ENCODE results near the gene FN1.
"Not testable (repeated sequence)": the region's sequence is repeated elsewhere in the genome, so short reads cannot be mapped to it uniquely, and the experiment has no call there.

The FN1 gene

DNA sequence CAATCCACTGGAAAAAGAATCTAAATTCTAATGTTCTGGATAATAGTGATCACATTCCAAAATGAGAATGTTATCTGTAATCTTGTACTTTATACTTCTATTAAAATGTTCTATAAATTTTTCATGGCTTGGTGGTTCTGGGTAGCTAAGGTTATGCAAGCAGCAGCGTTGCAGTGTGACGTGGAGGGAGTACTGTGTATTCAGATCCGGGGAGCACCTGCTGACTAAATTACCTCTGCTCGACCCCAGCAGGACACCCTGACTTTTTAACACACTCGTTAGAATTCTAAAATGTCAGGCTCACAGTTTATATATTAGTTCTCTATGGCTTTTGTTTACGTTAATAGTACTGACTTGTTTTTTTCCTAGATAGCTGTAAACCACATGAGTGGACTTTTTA is 111.1 kb downstream of the FN1 start:
- no peak for DNase-seq

- no peak for DNase-seq
These were observed 115.2 kb downstream of the FN1 start for GRCh38 chr2:215320679-215321078.

- DNase-seq, result no peak
These were observed 115.8 kb downstream of the FN1 start for GRCh38 chr2:215320102-215320501.

GRCh38 chr2:215319500-215319899 is 116.4 kb downstream of the FN1 start:
- no peak for DNase-seq

DNA sequence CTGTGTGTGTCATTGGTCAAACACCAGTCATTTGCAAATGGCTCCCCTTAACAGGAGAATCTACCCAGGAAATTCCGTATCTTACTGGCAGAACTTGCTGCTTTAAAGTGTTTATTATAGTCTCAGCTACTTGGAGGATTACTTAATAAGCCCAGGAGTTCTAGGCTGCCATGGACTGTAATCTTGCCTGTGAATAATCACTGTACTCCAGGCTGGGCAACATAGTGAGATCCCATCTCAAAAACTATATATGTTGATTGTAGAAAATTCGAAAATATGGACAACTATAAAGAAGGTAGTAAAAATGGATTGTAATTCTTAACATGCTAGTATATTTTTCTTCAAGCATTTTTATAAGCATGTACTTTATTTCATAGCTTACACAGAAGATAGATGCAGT is 119.5 kb downstream of the FN1 start:
- DNase-seq, result no peak

DNA sequence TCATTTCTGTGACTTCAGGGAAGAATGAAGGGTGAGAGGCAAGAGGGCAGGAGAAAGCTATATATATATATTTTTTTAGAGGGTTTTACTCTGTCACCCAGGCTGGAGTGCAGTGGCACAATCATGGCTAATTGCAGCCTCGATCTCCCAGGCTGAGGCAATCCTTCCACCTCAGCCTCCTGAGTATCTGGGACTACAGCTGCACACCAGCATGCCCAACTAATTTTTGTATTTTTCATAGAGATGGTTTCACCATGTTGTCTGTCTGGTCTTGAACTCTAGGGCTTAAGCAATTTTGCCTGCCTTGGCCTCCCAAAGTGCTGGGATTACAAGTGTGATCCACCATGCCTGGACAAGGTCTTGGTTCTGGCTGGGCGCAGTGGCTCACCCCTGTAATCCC is 120.6 kb downstream of the FN1 start:
- DNase-seq, result no peak

- DNase-seq, result no peak
These were observed 121.0 kb downstream of the FN1 start for GRCh38 chr2:215314896-215315295.

DNA sequence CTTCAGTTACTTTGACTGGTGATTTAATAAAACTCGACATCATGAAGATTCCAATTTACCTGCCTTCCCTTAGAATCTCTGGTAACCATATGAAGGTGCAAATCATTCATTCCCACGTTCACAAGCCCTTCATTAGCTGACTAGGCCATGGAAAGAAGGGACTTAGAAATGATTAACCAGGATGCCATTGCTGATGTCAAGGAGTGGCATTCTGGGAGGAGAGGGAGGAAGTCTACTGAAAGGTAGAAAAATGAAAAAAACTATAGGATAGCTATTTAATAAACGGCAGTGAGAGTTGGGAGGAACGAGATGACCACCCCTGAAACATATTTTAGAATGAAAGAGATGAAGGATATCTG is 122.6 kb downstream of the FN1 start:
- no peak for DNase-seq

- peak; percentile 92 for DNase-seq
These were observed 124.1 kb downstream of the FN1 start, which contains the start of gene ATIC for GRCh38 chr2:215311625-215312396. Gene ATIC, plus strand, starts transcription at chr2:215312059. Its CDS starts 84 bp downstream, at chr2:215312143.

DNA sequence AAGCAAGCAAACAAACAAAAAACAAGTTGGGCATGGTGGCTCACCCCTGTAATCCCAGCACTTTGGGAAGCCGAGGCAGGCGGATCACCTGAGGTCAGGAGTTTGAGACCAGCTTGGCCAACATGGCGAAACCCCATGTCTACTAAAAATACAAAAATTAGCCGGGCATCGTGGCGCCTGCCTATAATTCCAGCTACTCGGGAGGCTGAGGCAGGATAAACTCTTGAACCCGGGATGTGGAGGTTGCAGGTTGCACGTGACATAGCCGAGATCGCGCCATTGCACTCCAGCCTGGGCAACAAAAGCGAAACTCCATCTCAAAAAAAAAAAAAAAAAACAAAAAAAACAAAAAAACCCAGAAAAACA is 124.6 kb downstream of the FN1 start:
- not testable (repeated sequence) for DNase-seq
